Measurements from ENCODE around the gene DUXA.

The DUXA gene

GRCh38 chr19:57110592-57111328 is 56.5 kb downstream of the DUXA start:
- TF ChIP-seq POLR2A (IDR thresholded peaks at IDR 0.05; ENCODE audit: extremely low read depth, insufficient read length) = no peak
- TF ChIP-seq CTCF (IDR thresholded peaks at IDR 0.05; ENCODE audit: low read depth, low read length) = no peak
- no peak for TF ChIP-seq MYC (IDR thresholded peaks at IDR 0.05; ENCODE audit: low read depth, low read length)
- TF ChIP-seq MAX (IDR thresholded peaks at IDR 0.05; ENCODE audit: low read depth, low read length) = no peak
- no peak overlapping the region for H3K4me3 ChIP-seq (ENCODE audit: low read depth, low read length)
- DNase-seq (ENCODE audit: low read depth) = peak; percentile 3

- no peak overlapping the region for H3K4me3 ChIP-seq (ENCODE audit: low read depth, low read length)
- no peak for TF ChIP-seq MAX (IDR thresholded peaks at IDR 0.05; ENCODE audit: low read depth, low read length)
- no peak for TF ChIP-seq MYC (IDR thresholded peaks at IDR 0.05; ENCODE audit: low read depth, low read length)
- no peak for DNase-seq (ENCODE audit: low read depth)
These were observed 60.5 kb downstream of the DUXA start for GRCh38 chr19:57106722-57107235.

GRCh38 chr19:57105976-57106721 is 61.1 kb downstream of the DUXA start:
- no peak for DNase-seq (ENCODE audit: low read depth)
- no peak overlapping the region for H3K4me3 ChIP-seq (ENCODE audit: low read depth, low read length)
- TF ChIP-seq CTCF (IDR thresholded peaks at IDR 0.05; ENCODE audit: low read depth, low read length) (no peak), MYC (IDR thresholded peaks at IDR 0.05; ENCODE audit: low read depth, low read length) (no peak), POLR2A (IDR thresholded peaks at IDR 0.05; ENCODE audit: extremely low read depth, insufficient read length) (no peak), MAX (IDR thresholded peaks at IDR 0.05; ENCODE audit: low read depth, low read length) (no peak)
